Colonic mucosa (tissue), 4 donors: ENCODE data around the gene EMB. TPM values are rescaled to one million over a fixed set of nuclear protein-coding genes. Genes with fewer than 3 reads are reported as not detected.
"Not testable (repeated sequence)": the region's sequence is repeated elsewhere in the genome, so short reads cannot be mapped to it uniquely, and the experiment has no call there.

Source experiments
- DNase-seq: peaks from one replicate; pipeline ENCODE4 v3.0.0-alpha.2; 2020
- H3K27ac ChIP-seq: fragments of 200-600 bp; one replicate; pipeline ENCODE4 v1.8.0; 2021
- H3K27me3 ChIP-seq: fragments of 200-600 bp; one replicate; pipeline ENCODE4 v1.8.0; 2021
- H3K36me3 ChIP-seq: fragments of 200-600 bp; one replicate; pipeline ENCODE4 v1.8.0; 2021
- H3K4me1 ChIP-seq: fragments of 200-600 bp; one replicate; pipeline ENCODE4 v1.8.0; 2021; ENCODE audit warnings: mild to moderate bottlenecking
- H3K4me3 ChIP-seq: fragments of 200-600 bp; one replicate; pipeline ENCODE4 v1.8.0; 2021
- H3K9ac ChIP-seq, 2 donors: one replicate each; pipeline ENCODE4 v1.7.0; 2013; ENCODE audit warnings: control low read depth in 2 of 2, low read depth in 2 of 2, low read length in 2 of 2
- H3K9me3 ChIP-seq: fragments of 200-600 bp; one replicate; pipeline ENCODE4 v1.8.0; 2021
- intact Hi-C: fragments of 100-400 bp; cut with DNase I; formaldehyde crosslinking; loops from one replicate; pipeline ENCODE4 v1.14.1; 2022
- total RNA-seq, 2 donors: library from RNA; stranded (reverse); fragmentation: NEBNext Ultra II Directional in 1 of 2; extraction: Animal tissue kit (Norgen Biotek cat#: 25700) in 1 of 2; gene quantifications; one replicate each; pipeline ENCODE4 v1.2.1, GENCODE V29; 2021
- TF ChIP-seq, protein P1 (sequence below): fragments of 200-600 bp; IDR thresholded peaks from one replicate; pipeline ENCODE4 v1.8.0; 2022; ENCODE audit warnings: antibody characterized with exemption, mild to moderate bottlenecking
- donor health status: healthy.
- donor health status: DM: no; HTN: no; CAD: no.
- donor health status: DM: no; HTN: no; CAD: no.

The EMB gene
- total RNA-seq, 2 donors from 2014 or later = 2.8 to 6.1 TPM

DNA sequence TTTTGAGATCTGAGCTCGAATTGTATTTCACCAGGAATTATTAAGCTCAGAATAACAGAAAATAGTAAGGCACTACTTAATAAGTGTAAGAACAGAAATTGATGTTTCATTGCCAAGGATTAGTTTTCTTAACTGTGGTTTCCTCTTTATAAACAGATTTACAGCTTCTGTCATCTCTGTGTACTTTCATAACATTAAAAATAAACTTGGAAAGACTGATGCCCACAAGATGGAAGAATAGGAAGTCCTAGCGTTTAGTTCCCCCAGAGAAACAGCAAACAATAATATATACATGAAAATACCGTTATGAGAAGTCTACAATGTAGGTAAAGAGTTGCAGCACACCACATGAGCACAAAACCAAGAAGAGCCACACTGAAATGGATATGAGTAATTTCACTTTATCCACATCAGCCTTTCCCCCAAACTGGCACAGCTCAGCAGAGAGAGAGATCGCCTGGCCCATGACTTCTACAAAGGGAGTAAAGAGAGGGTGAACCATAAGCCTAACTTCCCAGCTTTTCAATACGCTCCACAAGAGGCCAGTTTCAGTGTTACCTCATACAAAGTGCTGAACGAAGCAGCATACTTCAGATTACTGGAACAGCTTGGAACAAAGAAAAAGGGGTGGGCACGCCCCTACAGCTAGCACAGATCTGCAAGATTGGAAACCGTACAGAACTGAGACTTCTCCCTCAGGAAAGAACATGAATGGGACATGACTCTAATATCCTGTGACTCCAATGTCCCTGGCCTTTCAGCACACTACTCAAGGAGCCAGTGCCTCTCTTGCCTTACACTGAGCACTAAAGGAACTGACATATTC, 75.4 kb downstream of the EMB start:
- Histone ChIP-seq H3K27me3 (no peaks in the 10 kb centered on the region), H3K36me3 (no peaks in the 10 kb centered on the region), H3K27ac (no peak overlapping the region), H3K9ac (no peak overlapping the region), H3K4me1 (no peaks in the 10 kb centered on the region), H3K9me3 (no peaks in the 10 kb centered on the region), H3K4me3 (no peak overlapping the region)
- intact Hi-C loops = no loop called here
- no peak for DNase-seq
- TF ChIP-seq, protein P1, sequence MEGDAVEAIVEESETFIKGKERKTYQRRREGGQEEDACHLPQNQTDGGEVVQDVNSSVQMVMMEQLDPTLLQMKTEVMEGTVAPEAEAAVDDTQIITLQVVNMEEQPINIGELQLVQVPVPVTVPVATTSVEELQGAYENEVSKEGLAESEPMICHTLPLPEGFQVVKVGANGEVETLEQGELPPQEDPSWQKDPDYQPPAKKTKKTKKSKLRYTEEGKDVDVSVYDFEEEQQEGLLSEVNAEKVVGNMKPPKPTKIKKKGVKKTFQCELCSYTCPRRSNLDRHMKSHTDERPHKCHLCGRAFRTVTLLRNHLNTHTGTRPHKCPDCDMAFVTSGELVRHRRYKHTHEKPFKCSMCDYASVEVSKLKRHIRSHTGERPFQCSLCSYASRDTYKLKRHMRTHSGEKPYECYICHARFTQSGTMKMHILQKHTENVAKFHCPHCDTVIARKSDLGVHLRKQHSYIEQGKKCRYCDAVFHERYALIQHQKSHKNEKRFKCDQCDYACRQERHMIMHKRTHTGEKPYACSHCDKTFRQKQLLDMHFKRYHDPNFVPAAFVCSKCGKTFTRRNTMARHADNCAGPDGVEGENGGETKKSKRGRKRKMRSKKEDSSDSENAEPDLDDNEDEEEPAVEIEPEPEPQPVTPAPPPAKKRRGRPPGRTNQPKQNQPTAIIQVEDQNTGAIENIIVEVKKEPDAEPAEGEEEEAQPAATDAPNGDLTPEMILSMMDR = no peak

DNA sequence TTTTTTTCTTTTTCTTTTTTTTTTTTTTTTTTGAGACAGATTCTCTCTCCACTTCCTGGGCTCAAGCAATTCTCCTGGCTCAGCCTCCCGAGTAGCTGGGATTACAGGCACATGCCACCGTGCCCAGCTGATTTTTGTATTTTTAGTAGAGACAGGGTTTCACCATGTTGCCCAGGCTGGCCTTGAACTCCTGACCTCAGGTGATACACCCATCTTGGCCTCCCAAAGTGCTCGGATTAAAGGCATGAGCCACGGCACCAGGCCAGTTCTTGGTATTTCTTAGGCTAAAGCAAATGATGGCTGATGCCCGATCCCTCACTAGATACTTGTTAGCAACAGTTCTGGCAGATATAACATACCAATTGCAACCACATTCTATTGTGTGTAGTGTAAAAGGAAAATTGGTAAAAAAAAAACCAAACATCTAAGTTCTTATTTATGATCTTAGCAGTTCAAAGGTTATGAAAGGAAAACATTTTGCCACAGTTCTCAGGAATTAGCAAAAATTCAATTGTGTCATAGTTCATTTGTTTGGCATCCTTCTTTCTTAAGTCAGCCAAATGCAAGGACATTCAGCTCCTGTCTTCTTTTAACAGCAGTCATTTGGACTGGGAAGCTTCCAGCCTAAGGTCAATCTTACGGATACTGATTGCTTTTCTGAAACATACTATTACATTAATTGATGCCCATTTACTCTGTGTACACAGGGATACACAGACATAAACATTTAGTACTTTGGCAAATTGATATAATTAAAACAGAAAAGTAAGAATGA, 76.4 kb downstream of the EMB start:
- H3K36me3 ChIP-seq, H3K9ac ChIP-seq, DNase-seq, H3K4me1 ChIP-seq, H3K9me3 ChIP-seq, intact Hi-C loops, H3K27me3 ChIP-seq, H3K27ac ChIP-seq, H3K4me3 ChIP-seq: not testable (repeated sequence)

DNA sequence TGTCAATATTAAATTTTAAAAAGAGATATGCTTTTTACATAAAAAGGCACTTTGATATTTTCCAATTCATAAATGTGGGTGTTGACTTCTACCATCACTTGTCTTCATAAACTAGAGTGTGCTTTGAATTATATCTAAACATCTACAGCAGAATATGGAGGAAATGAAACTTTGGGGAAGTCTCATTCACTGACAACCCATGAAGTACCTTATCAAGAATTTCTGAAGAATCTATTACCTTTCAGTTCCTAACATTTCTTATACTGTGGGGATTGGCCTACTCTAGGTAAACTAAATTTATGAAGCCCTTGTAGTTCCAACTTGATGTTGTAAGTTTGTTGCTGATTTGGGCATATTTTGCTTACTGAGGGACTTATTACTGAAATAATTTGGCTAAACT, 81.9 kb downstream of the EMB start:
- TF ChIP-seq, protein P1 = no peak
- Histone ChIP-seq H3K4me1 (no peaks in the 10 kb centered on the region), H3K27me3 (no peaks in the 10 kb centered on the region)

DNA sequence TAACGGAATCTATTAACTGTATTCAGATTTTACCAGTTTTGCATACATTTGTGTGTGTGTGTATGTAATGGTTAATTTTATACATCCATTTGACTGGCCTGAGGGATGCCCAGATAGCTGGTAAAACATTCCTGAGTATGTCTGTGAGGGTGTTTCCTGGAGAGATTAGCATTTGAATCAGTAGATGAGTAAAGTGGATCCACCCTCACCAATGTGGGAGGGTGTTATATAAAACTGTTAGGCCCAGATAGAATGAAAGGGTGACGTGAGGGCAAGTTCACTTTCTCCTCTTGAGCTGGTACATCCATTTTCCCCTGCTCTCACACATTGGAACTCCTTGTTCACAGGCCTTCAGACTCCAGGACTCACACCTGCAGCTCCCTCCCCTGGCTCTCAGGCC, 88.7 kb downstream of the EMB start:
- no peaks in the 10 kb centered on the region for H3K36me3 ChIP-seq
- H3K9ac ChIP-seq = no peak overlapping the region
- H3K9me3 ChIP-seq = no peaks in the 10 kb centered on the region
- H3K4me3 ChIP-seq = no peak overlapping the region
- TF ChIP-seq, protein P1 = no peak
- intact Hi-C loops = no loop called here
- H3K27ac ChIP-seq = no peak overlapping the region
- no peak for DNase-seq
- H3K27me3 ChIP-seq = no peaks in the 10 kb centered on the region
- no peaks in the 10 kb centered on the region for H3K4me1 ChIP-seq

More for the DNA sequence above, 81.9 kb downstream of the EMB start:
- Histone ChIP-seq H3K9ac (no peak overlapping the region), H3K4me3 (no peak overlapping the region), H3K9me3 (no peaks in the 10 kb centered on the region), H3K27ac (no peak overlapping the region), H3K36me3 (no peaks in the 10 kb centered on the region)
- no peak for DNase-seq
- intact Hi-C loops = no loop called here

Other genes starting within 250 kb of the EMB start
- gene PARP8, start 225.3 kb upstream of the EMB start, total RNA-seq = 1 to 10 TPM; 5.4 to 6.7 TPM